ENCODE data around the gene SERPINI1. TPM values are rescaled to one million over a fixed set of nuclear protein-coding genes. Genes with fewer than 3 reads are reported as not detected.

SERPINI1 gene
- total RNA-seq, 1 experiment from 2014 or later: 0.30 TPM

- no TSS peak for BruUV-seq (replicated peaks)
- H3K9me3 ChIP-seq (ENCODE audit: low read depth, low read length, poor library complexity, severe bottlenecking): no peaks in the 10 kb centered on the region
- ChIA-PET POLR2A (ENCODE audit: low non-redundant PET) (no interaction called here), CTCF (no interaction called here)
- intact Hi-C loops (cut with micrococcal nuclease; ENCODE audit: unreplicated experiment): loop anchor here (5.0 kb wide), 1 partner anchor 336 kb away; no protein-coding TSS in a partner anchor
- H3K4me3 ChIP-seq (ENCODE audit: low read depth, low read length, poor library complexity, severe bottlenecking): no peak overlapping the region
- DNase-seq (ENCODE audit: low spot score): peak; percentile 7
- H3K4me1 ChIP-seq (ENCODE audit: insufficient read depth, low read length, poor library complexity, severe bottlenecking): no peaks in the 10 kb centered on the region
- no peak for TF ChIP-seq EZH2 (IDR thresholded peaks at IDR 0.05; ENCODE audit: borderline replicate concordance, low read depth, low read length, poor library complexity, severe bottlenecking)
- no peak for TF ChIP-seq CTCF (conservative IDR thresholded peaks at IDR 0.05; ENCODE audit: low read depth, low read length)
- no peaks in the 10 kb centered on the region for H3K27me3 ChIP-seq (replicated peaks; ENCODE audit: insufficient read depth, low read depth, low read length, poor library complexity)
- H3K27ac ChIP-seq (ENCODE audit: low read depth, low read length, poor library complexity, severe bottlenecking): no peak overlapping the region
- no peaks in the 10 kb centered on the region for H3K36me3 ChIP-seq (ENCODE audit: insufficient read depth, low read length, poor library complexity, severe bottlenecking)
Measured at GRCh38 chr3:167743799-167744198, 8.3 kb downstream of the SERPINI1 start.

- Histone ChIP-seq H3K9me3 (ENCODE audit: low read depth, low read length, poor library complexity, severe bottlenecking) (no peaks in the 10 kb centered on the region), H3K36me3 (ENCODE audit: insufficient read depth, low read length, poor library complexity, severe bottlenecking) (no peaks in the 10 kb centered on the region), H3K4me1 (ENCODE audit: insufficient read depth, low read length, poor library complexity, severe bottlenecking) (no peaks in the 10 kb centered on the region), H3K27ac (ENCODE audit: low read depth, low read length, poor library complexity, severe bottlenecking) (no peak overlapping the region), H3K4me3 (ENCODE audit: low read depth, low read length, poor library complexity, severe bottlenecking) (no peak overlapping the region), H3K27me3 (replicated peaks; ENCODE audit: insufficient read depth, low read depth, low read length, poor library complexity) (no peaks in the 10 kb centered on the region)
- CTCF ChIA-PET: no interaction called here
- BruUV-seq (replicated peaks): no TSS peak
- TF ChIP-seq EZH2 (IDR thresholded peaks at IDR 0.05; ENCODE audit: borderline replicate concordance, low read depth, low read length, poor library complexity, severe bottlenecking) (no peak), CTCF (conservative IDR thresholded peaks at IDR 0.05; ENCODE audit: low read depth, low read length) (no peak)
- intact Hi-C loops (cut with micrococcal nuclease; ENCODE audit: unreplicated experiment): no loop called here
- DNase-seq (ENCODE audit: low spot score): no peak
- POLR2A ChIA-PET (ENCODE audit: low non-redundant PET): no interaction called here
Measured at GRCh38 chr3:167749209-167749608, 13.7 kb downstream of the SERPINI1 start.

- Histone ChIP-seq H3K9me3 (ENCODE audit: low read depth, low read length, poor library complexity, severe bottlenecking) (no peaks in the 10 kb centered on the region), H3K36me3 (ENCODE audit: insufficient read depth, low read length, poor library complexity, severe bottlenecking) (no peaks in the 10 kb centered on the region), H3K27me3 (replicated peaks; ENCODE audit: insufficient read depth, low read depth, low read length, poor library complexity) (no peaks in the 10 kb centered on the region), H3K4me3 (ENCODE audit: low read depth, low read length, poor library complexity, severe bottlenecking) (no peak overlapping the region), H3K4me1 (ENCODE audit: insufficient read depth, low read length, poor library complexity, severe bottlenecking) (no peaks in the 10 kb centered on the region), H3K27ac (ENCODE audit: low read depth, low read length, poor library complexity, severe bottlenecking) (no peak overlapping the region)
- intact Hi-C loops (cut with micrococcal nuclease; ENCODE audit: unreplicated experiment): no loop called here
- no peak for DNase-seq (ENCODE audit: low spot score)
- no peak for TF ChIP-seq CTCF (conservative IDR thresholded peaks at IDR 0.05; ENCODE audit: low read depth, low read length)
- no peak for TF ChIP-seq EZH2 (IDR thresholded peaks at IDR 0.05; ENCODE audit: borderline replicate concordance, low read depth, low read length, poor library complexity, severe bottlenecking)
- ChIA-PET CTCF (no interaction called here), POLR2A (ENCODE audit: low non-redundant PET) (no interaction called here)
- BruUV-seq (replicated peaks): no TSS peak
Measured at GRCh38 chr3:167749728-167750127, 14.2 kb downstream of the SERPINI1 start.

Measured in A673 (cell line).